Activated T-cell treated with anti-CD3 and anti-CD28 coated beads for 24 hours (primary cell): ENCODE measurements around the gene C6orf62.
"Not testable (repeated sequence)": the region's sequence is repeated elsewhere in the genome, so short reads cannot be mapped to it uniquely, and the experiment has no call there.

Experiments
- DNase-seq: peaks from one replicate; pipeline ENCODE4 v3.0.0-alpha.2; 2020; ENCODE audit warnings: low read depth

Gene C6orf62

DNA sequence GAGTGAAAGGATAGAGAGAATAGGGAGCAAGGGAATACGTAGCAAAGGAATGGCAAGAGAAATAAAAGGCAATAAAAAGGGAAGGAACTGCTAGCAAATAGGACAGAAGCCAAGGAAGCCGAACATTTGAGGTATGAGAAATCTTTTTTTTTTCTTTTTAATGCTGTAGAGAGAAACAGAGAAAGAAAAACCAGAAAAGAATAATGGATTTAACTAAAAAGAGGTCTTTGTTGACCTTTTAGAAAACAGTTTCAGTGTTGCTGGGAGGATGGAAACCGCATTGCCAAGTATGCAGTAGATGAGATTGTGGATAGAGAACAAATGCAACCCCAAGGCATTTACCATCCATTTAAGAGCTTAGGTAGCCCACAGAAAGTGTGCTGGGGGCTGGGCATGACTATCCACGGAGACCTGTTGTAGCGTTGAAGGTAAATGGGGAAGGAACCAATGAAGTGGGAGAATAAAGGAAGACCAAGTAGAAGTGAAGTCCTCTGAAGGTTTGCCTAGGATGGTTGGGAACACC lies 23.3 kb upstream of the C6orf62 start:
- DNase-seq: no peak

DNA sequence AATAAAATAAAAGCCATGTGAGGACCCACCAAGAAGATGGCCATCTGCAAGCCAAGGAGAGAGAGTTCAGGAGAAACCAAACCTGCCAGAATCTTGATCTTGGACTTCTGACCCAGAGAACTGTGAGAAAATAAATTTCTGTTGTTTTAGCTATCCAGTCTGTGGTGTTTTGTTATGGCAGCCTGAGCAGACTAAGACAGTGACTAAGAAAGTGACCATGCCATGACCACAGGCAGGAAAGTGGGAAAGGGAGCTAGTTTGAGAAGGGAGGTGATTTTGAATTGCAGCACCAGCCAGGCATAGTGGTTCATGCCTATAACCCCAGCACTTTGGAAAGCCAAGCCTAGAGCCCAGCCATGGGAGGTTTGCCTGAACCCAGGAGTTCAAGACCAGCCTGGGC lies 21.9 kb upstream of the C6orf62 start:
- DNase-seq: no peak

DNA sequence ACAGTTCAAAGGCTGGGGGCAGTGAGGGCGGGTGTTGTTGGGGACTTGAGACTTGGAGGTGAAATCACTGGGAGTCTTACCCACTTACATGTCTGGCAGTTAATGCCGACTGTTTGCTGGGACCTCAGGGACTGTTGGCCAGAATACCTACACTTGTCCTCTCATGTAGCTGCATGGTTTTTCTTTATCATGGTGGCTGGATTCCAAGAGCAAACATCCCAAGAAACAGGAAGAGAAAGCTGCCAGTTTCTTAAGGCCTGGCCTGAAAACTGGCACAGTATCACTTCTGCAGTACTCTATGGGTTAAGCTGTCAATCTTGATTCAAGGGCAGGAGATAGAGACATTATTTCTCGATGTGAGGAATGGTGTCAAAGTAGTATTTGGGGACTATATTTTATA lies 19.8 kb upstream of the C6orf62 start:
- DNase-seq: no peak

DNA sequence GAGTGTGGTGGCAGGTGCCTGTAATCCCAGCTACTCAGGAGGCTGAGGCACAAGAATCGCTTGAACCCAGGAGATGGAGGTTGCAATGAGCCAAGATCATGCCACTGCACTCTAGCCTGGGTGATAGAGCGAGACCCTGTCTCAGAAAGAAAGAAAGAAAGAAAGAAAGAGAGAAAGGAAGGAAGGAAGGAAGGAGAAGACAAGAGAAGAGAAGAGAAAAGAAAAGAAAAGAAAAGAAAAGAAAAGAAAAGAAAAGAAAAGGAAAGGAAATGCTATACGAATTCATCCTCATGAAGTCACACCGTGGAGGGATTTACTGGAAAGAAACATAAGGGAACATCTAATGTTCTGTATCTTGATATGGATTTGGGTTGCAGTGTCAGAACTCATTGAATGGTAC lies 15.8 kb upstream of the C6orf62 start:
- not testable (repeated sequence) for DNase-seq

DNA sequence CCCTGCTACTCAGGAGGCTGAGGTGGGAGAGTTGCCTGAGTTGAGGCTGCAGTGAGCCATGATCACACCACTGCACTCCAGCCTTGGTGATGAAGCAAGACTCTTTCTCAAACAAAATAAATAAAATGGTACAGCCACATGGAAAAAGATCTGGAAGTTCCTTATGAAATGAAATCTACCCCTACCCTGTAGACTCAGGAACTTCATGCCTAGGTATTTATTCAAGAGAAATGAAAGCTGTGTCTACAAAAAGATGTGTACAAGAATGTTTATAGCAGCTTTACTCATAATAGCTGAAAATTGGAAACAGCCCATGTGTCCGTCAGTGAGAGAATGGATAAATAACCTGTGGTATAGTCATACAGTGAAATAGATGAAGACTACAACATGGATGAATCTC lies 15.2 kb upstream of the C6orf62 start:
- no peak for DNase-seq

DNA sequence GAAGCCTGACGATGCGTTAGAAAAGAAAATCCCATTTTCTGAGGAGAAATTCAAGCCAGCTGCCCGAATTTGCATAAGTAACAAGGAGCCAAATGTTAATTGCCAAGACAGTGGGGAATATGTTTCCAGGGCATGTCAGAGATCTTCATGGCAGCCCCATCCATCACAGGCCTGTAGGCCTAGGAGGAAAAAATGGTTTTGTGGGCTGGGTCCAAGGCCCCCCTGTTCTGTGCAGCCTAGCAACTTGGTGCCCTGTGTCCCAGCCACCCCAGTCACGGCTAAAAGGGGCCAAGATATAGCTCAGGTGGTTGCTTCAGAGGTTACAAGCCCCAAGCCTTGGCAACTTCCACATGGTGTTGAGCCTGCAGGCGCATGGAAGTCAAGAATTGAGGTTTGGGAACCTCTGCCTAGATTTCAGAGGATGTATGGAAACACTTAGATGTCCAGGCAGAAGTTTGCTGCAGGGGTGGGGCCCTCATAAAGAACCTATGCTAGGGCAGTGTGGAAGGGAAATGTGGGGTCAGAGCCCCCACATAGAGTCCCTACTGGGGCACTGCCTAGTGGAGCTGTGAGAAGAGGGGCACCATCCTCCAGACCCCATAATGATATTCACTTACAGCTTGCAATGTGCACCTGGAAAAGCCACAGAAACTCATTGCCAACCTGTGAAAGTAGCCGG lies 12.6 kb upstream of the C6orf62 start:
- not testable (repeated sequence) for DNase-seq

DNA sequence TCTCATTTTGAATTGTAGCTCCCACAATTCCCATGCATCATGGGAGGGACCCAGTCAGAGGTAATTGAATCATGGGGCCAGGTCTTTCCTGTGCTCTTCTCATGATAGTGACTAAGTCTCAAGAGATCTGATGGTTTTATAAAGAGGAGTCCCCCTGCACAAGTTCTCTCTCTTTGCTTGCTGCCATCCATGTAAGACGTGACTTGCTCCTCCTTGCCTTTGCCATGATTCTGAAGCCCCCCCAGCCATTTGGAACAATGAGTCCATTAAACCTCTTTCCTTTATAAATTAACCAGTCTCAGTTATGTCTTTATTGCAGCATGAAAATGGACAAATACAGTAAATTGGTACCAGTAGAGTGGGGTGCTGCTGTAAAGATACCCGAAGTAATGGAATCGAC lies 11.7 kb upstream of the C6orf62 start:
- not testable (repeated sequence) for DNase-seq

DNA sequence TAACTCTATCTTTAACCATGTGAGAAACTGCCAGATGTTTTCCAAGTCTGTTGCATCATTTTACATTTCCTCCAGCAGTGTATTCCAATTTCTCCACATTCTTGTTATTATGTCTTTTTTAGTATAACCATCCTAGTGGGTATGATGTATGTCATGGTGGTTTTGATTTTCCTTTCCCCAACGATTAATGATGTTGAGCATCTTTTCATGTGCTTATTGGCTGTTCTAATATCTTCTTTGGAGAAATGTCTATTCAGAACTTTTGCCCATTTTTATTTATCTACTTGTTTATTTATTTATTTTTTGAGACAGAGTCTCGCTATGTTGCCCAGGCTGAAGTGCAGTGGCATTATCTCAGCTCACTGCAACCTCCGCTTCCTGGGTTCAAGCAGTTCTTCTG lies 4.3 kb upstream of the C6orf62 start:
- no peak for DNase-seq

DNA sequence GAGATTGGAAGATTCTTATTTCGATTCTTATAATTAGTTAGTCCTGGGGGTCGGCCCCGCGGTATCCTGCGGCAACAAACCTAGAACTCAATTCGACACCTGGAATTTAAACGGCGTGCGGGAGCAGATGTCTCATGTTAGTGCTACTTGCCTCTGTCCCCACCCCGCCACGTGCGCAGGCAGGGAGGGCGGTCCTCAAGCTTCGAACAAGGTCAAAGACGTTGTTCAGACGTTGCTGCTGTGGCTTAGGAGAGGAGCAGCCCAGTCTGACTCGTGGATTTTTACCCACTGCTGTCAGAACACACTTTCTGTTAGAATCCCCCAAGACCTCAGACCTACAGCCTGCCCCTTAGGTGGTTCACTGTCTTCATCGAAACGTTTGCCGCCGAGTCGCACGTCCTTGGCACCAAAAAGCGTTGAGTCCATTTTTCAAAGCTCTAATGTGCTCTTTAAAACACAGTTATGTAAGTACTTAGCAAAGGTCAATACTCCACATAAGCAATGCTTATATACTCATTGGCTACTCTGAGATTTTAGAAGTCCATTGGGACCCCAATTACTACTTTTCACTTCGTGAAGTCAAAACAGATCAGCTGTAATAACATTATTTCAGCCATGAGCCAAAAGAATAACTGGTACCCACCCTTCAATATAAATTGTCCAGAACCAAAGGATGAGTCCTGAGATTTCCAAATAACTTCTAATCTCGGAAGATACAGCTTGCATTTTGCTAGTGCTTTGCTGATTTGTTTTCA lies 2.7 kb upstream of the C6orf62 start:
- no peak for DNase-seq

DNA sequence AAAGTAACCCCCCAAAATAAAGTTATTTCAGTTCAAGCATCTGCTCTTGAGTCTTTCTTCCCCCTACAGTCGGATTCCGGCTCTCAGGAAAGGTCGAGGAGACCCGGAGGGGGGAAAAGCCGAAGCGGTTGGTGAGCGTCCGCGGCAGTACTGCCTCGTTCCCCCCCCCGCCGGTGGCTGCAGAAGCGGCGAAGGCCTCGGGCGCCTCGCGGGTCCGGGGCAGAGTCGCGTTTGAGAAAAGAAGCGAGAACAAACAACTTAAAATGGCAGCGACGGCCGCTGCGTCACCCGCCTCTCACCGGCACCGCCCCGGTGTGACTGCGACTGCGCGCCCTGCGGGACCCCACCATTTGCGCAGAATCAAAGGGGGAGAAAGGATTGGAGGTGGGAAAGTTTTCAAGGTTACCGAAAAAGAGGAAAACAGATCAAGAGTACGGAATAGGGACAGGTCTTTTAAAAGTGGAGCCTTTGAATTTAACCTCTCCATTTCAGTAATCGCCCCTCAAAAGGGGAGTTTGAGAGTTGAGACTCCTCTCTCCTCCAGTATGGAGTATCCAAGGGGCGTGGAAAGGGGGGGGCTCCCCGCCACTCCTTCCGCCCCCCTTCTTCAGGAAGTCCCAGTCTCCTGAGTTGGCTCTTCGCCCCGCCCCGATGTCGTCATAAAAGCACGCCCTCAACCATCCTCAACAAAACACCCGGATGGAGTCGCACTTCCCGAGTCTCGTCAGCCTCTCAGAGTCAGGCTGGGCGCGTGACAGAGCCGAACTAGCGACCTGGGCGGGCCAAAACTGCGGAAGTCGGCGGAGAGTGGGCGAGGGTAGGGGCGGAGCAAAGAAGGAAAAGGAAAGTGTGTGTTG lies 1.9 kb upstream of the C6orf62 start:
- DNase-seq: peak; percentile 100

DNA sequence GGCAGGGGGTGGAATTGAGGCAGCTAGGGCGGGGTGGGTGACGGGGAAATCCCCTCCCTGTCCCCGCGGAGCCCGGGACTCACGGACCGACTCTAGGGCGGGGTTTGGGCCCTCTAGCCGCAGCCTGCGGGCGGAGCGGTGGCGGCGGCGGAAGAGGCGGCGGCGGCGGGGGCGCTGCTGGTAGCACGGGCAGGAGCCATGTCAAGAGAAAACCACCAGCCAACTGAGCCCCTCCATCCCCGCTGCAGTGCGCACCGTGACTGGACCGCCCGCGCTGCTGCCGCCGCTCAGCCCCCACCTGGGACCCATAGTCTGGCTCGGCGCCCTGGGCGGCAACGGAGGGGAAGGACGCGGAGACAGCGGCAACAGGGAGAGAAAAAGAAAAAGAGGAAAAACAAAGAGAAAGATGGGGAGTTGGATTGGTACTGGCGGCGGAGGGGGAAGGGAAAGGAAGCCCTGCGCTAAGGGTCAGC lies 1.2 kb upstream of the C6orf62 start:
- peak; percentile 74 for DNase-seq

DNA sequence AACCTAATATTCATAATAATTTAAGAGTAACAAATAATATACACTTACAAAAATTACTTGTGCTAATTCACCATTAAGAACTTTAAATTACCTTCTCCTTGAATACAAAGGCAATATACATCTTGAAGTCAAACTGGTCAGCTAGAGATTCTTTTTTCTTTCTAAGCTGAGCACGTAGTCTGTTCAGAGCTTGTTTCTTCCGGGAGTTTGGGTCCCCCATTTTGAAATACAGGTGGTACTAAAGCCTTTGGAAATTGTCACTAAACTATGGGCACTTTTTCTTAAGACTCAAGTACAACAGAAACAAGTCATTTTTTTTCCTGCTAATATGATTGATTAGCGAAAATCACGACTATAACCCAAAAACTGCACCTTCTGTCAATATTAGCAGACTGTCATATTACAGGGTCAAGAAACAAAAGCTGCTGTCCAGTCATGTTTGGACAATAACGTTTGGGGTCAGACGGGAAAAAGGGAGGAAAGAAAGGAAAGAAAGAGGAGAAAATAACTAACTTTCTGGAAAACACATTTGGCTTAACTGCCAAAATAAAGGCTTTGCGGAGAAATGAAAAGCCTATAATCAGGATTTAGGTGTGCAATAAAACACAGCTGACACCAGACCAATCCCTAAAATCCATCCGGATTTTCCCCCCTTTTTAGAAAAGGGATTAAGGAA lies 367 bp downstream of the C6orf62 start:
- DNase-seq: no peak

DNA sequence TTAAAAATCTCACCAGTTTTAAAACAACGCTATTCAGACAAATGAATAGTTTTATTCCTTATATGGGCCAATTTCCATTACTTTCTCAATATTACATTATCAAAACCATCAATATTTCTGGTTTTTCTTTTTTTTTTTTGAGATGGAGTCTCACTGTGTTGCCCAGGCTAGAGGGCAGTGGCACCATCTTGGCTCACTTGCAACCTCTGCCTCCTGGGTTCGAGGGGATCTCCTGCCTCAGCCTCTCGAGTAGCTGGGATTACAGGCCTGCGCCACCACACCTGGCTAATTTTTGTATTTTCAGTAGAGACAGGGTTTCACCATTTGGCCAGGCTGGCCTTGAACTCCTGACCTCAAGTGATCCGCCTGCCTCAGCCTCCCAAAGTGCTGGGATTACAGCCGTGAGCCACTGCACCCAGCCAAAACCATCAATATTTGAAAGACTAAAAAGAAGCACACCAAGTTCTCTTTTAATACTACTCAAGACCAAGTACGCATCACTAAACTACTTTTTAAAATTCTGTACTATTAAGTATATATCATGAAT lies 2.3 kb downstream of the C6orf62 start:
- not testable (repeated sequence) for DNase-seq

DNA sequence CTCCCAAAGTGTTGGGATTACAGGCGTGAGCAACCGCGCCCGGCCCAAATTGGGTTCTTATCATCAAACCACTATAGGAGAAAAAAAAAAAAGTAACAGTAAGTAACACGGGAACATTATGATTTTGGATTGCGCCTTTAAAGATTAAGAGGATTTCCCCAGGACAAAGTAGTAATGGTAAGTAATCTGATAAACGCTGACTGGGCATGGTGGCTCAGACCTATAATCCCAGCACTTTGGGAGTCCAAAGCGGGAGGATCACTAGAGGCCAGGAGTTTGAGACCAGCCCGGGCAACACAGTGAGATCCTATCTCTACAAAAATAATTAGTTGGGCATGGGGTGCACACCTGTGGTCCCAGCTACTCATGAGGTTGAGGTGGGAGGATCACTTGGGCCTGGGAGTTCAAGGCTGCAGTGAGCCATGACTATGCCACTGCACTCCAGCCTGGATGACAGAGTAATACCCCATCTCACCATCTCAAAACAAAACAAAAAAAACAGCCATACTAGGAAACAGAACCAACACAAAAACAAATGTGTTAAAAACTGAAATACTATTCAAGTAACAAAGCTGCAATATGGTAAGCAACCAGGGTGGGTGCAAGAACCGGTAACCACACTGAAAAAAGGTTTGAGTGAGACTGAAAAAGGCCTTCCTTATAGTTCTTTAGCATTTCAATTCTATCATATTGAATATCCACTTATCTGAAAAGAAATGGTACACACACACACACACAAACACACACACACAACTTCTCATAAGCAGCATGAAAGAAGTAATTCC lies 8.2 kb downstream of the C6orf62 start:
- no peak for DNase-seq

DNA sequence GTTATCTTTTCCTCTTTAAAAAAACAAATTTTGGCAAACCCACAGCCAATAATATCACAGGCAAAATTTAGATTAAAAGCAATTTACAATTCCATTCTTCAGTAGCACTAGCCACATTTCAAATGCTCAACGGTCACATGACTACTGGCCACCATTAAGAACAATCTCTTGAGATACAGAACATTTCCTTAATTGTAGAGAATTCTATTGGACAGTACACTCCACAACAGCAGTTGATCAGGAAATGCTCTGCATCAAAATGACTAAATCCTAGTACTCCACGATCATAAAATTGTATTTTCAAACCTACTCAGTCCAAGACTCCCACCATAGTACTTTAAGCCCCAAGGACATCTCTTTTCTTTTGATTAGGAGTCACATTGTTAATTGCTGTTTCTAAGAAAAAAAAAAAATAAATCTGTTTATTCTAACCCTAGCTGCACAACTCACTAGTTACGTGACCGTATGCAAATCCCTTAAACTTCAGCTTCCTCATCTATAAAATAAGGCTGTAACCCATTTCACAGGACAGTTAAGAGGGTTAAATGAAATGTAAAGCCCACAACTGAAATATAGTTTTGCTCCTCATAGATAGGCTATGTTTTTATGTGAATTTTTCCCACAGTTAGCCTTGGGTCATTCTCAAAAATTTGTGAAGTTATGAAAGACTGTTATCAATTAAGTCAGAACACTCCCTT lies 9.8 kb downstream of the C6orf62 start:
- DNase-seq: no peak

DNA sequence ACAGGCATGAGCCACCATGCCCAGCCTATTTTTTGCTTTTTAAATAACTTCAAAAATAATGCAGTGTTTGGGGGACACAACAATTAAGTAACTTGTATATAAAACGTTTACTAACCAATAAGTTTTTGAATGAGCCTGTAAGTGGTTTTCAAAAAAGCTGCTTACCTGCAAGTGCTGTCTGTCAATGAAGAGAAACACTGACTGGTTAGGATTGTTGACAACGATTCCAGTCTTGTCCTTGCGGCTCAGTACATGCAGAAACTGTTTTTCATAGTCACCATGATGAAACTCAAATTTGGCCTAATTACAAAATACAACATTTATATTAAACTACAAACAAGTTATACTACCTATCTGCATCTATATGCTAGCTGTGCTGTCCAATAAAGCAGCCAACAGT lies 10.3 kb downstream of the C6orf62 start:
- no peak for DNase-seq

DNA sequence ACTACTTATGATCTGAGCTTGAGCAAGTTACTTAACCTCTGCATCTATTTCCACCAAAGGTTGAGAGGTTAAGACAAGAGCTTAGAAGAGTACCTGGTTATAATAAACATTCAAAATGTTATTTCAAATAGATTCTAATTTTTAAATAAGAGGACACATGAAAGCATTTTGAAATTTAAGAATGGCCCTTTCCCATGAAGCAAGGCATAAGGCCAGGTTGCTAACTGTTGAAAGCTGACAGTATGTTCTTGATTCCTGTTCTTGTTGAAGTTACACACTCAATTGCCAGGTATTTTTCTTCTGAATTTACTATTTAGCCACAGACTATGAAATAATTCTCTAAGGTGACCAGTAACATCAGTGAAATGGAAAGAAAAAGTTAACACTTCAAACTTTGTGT lies 14.5 kb downstream of the C6orf62 start:
- no peak for DNase-seq

DNA sequence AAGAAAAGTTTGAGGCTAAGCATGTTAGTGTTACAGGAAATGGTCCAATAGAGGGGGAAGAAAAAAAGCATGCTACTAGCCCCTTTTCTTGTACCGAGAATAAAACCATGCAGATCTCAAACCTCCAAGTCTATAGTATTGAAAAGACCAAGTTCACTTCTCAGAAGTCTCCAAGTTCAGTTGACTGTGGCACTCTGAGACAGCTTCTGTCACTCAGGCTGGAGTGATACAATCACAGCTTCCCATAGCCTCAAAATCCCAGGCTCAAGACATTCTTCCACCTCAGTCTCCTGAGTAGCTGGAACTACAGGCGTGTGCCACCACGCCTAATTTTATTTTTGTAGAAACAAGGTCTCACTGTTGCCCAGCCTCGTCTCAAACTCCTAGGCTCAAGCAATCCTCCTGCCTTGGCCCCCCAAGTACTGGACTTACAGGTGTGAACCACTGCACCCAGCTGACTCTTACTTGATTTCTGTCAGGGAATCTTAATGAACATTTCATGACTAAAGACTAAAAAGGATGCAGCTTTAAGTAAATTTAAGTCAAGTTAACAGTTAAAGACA lies 16.2 kb downstream of the C6orf62 start:
- DNase-seq: no peak

DNA sequence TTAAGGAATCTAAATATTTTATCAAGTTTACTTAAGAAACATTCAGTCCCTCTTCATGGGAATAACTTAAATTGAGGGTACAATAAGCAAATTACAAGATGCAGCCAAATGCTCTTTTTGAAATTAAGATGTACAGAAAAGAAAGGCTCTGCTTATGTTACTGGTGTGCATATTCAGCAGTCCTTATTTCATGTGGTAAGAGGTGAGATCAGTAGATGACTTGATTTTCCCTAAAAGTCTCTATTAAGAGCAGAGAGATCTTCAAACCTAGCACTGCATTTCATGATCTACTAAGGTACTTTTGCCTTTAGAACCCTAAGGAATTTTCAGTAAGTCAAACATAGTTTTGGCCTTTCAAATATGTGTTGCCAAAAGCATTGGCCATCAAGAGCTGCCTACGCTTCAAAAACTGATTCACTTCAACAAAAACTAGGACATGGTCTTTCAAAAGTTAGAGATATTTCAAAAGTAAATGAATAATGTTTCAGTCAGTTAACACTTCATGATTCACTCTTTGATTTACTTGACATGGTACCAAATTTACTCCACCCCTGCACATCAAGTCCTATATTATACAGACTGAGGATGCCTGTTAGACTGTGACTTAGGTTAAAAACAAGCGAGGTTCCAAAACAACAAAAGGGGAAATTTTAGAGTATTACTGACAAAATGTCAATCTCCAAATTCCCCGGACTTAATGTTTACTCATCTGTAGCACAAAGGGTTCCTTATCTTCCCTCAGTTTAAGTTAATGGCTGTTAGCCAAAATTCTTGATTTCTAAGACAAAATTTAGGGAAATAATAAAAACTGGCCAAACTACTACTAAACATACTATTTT lies 19.2 kb downstream of the C6orf62 start:
- no peak for DNase-seq
